ENCODE results near the gene GLIPR2.
A peak's percentile ranks its signal among the peaks of the same experiment; 100 is the strongest.
"Not testable (repeated sequence)": the region's sequence is repeated elsewhere in the genome, so short reads cannot be mapped to it uniquely, and the experiment has no call there.

GLIPR2 gene

GRCh38 chr9:36163049-36163785 is 26.7 kb downstream of the GLIPR2 start:
- FAIRE-seq = peak; percentile 44

DNA sequence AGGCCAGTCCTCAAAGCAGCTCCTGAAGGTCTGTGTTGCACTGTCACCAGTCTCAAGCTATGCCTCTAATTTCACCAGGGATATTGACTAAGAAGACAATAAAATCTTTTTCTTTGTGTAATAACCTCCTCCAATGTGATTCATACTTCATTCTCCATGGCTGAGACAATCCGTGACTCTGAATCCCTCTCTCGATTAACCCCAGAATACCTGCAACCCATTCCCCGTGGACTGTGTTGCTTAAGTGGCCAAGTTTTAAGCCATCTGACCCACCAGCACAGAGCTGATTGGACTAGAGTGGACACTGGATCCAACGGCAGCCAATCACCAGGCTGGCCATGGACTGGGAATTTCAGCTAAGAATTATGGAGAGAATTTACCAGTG is 27.2 kb downstream of the GLIPR2 start:
- DNase-seq (ENCODE audit: low spot score) (peak; percentile 49), FAIRE-seq (no peak)

More at GRCh38 chr9:36163049-36163785, 26.7 kb downstream of the GLIPR2 start:
- DNase-seq (ENCODE audit: low spot score) = peak; percentile 92

DNA sequence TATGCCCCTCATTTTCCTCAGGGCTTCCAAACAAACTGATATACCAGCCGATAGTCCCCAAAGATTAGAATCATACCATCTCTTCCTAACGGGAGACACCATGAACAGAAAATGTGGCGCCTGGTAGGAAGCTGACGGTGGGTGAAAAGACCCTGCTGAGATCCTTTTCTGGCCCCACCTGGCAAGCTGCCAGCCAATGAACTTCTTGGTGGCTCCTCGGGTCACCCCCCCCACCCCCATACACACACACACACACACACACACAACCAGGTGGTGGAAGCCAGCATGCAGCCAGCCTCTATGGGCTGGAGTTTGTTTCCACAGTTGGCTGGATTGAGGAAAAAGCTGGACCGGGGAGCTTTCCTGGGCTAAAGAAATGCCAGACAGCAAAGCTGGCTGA is 27.8 kb downstream of the GLIPR2 start:
- DNase-seq (ENCODE audit: low spot score) = no peak
- no peak for FAIRE-seq

- FAIRE-seq = peak; percentile 42
Measured at GRCh38 chr9:36164989-36165388, 28.5 kb downstream of the GLIPR2 start.

DNA sequence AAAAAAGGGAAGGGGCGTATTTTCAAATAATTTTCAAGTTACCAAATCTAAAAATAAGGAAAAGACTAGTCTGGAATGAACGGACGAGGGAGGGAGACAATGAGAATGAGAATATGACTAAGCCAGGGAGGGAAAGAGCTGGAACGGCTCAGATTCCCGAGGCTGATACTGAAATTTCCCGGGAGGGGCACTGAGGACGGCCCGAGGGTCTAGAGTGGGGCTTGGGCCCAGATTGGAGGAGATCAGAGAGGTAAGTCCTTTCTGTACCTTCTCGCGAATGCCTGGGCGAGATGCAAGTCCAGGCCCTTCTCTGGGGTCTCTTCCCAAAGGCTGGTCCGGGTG is 29.3 kb downstream of the GLIPR2 start:
- FAIRE-seq (no peak), DNase-seq (ENCODE audit: low spot score) (no peak)

More at GRCh38 chr9:36164989-36165388, 28.5 kb downstream of the GLIPR2 start:
- no peak for DNase-seq (ENCODE audit: low spot score)

GRCh38 chr9:36166168-36166927 is 29.8 kb downstream of the GLIPR2 start:
- FAIRE-seq (peak; percentile 93), DNase-seq (ENCODE audit: low spot score) (peak; percentile 93)

GRCh38 chr9:36169166-36169565 is 32.6 kb downstream of the GLIPR2 start, which contains the start of gene CCIN:
CCIN (plus strand) TSS chr9:36169388; CDS start chr9:36169503, 115 bp downstream.
- DNase-seq (ENCODE audit: low spot score) (no peak), FAIRE-seq (no peak)

DNA sequence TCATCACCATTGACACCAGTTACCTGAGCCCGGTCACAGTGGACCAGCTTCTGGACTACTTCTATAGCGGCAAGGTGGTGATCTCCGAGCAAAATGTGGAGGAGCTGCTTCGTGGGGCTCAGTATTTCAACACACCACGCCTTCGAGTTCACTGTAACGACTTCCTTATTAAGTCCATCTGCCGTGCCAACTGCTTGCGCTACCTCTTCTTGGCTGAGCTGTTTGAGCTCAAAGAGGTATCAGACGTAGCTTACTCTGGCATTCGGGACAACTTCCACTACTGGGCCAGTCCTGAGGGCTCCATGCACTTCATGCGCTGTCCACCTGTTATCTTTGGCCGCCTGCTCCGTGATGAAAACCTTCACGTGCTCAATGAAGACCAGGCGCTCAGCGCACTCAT is 33.2 kb downstream of the GLIPR2 start:
- no peak for DNase-seq (ENCODE audit: low spot score)
- FAIRE-seq = no peak

- no peak for FAIRE-seq
- DNase-seq (ENCODE audit: low spot score) = no peak
Measured at GRCh38 chr9:36170531-36170930, 34.0 kb downstream of the GLIPR2 start.

DNA sequence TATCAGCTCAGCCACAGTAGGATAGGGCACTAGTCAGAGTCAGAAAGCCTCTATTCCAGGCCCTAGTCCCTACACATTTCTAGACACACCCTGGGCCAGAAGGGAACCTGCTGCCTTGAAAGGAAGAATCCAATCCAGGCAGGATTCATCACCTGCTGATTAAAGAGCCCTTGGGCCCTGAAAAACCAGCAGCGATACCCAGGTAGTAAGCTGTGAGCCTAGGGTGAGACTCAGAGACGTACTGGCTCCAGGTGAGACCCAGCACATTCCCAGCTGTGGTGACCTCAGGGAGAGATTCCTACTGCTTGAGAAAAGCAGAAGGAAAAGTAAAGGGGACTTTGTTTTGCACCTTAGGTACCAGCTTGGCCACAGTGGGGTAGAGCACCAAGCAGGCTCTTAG is 37.3 kb downstream of the GLIPR2 start:
- DNase-seq (ENCODE audit: low spot score) (no peak), FAIRE-seq (no peak)

GRCh38 chr9:36174271-36174670 is 37.7 kb downstream of the GLIPR2 start:
- peak; percentile 65 for FAIRE-seq

GRCh38 chr9:36174731-36175130 is 38.2 kb downstream of the GLIPR2 start:
- DNase-seq (ENCODE audit: low spot score) (no peak), FAIRE-seq (no peak)

More at GRCh38 chr9:36174271-36174670, 37.7 kb downstream of the GLIPR2 start:
- DNase-seq (ENCODE audit: low spot score) = no peak

DNA sequence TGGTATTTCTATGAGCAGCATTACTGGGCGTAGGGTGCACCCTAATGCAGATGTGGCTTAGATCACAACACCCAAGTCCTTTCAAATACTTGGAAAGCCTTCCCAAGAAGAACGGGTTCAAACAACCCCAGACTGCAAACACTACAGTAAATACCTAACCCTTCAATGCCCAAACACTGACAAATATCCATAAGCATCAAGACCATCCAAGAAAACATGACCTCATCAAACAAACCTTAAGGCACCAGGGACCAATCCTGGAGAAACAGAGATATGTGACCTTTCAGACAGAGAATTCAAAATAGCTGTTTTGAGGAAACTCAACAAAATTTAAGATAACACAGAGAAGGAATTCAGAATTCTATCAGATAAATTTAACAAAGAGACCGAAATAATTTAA is 38.7 kb downstream of the GLIPR2 start:
- not testable (repeated sequence) for DNase-seq (ENCODE audit: low spot score); FAIRE-seq

GRCh38 chr9:36176496-36176895 is 40.0 kb downstream of the GLIPR2 start:
- FAIRE-seq; DNase-seq (ENCODE audit: low spot score): not testable (repeated sequence)

GRCh38 chr9:36177571-36177970 is 41.0 kb downstream of the GLIPR2 start:
- no peak for DNase-seq (ENCODE audit: low spot score)
- FAIRE-seq = no peak

DNA sequence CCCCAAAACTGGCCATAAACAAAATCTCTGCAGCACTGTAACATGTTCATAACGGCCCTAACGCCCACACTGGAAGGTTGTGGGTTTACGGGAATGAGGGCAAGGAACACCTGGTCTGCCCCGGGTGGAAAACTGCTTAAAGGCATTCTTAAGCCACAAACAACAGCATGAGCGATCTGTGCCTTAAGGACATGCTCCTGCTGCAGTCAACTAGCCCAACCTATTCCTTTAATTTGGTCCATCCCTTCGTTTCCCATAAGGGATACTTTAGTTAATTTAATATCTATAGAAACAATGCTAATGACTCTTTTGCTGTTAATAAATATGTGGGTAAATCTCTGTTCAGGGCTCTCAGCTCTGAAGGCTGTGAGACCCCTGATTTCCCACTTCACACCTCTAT is 43.7 kb downstream of the GLIPR2 start:
- FAIRE-seq = not testable (repeated sequence)

DNA sequence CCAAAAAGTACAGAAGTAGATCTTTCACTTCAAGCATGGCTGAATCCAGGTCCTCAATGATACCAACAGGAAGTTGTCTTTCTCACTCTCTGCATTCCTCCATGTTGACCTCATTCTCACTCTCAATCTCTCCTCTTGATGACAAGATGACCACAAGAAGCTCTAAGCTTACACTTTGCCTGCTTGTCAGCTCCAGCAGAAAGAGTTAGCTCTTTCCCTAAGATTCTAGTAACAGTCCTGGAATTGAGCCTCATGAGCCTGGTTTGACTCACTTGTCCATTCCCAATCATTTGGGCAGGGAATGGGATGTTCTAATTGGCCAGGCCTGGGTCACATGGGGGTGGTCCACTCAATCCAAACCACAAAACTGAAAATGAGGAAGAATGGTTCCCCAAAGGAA is 50.9 kb downstream of the GLIPR2 start:
- no peak for FAIRE-seq
- no peak for DNase-seq (ENCODE audit: low spot score)

More for the DNA sequence above, 43.7 kb downstream of the GLIPR2 start:
- DNase-seq (ENCODE audit: low spot score) = not testable (repeated sequence)

DNA sequence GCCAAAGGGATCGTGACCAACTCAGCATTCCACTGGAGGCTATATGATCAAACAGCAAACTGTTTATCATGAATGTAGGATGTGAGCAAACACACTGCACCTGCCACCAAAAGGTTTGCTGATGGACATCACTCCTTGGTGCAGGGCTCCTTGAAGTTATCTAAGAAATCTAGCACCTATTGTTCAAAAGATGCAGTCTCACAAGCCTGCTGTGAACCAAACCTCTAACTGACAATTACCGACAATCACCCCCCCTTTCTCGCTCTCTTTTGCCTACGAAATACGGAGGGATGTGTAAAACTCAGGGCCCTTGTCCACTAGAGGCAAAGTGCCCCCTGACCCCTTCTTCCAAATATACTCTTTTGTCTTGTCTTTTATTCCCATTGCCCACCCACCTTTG is 51.7 kb downstream of the GLIPR2 start:
- FAIRE-seq = no peak

DNA sequence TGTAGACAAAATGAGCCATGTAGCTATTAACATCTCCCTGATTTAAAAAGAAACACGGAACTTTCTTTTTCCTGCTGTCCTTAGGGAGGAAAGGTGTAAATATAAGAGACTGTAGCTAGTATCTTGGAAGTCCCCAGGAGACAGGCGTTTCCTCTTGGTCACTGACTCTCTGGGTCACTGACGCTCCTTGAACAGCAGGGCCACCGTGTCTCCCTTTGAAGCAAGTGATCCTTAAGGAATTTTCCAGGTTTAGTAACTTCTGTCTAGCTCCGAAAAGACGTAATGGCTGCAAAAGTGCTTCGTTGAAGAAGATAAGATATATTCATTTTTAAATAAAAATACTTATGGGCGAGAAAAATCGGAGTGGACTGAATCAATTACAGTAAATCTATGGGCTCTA is 53.4 kb downstream of the GLIPR2 start:
- FAIRE-seq (no peak), DNase-seq (ENCODE audit: low spot score) (no peak)

More for the DNA sequence above, 51.7 kb downstream of the GLIPR2 start:
- no peak for DNase-seq (ENCODE audit: low spot score)

- DNase-seq (ENCODE audit: low spot score) = peak; percentile 99
- peak; percentile 92 for FAIRE-seq
Measured at GRCh38 chr9:36190388-36191289, 54.1 kb downstream of the GLIPR2 start, which contains the start of gene CLTA. CLTA (plus strand) TSS chr9:36190921; CDS start chr9:36191057, 136 bp downstream.

DNA sequence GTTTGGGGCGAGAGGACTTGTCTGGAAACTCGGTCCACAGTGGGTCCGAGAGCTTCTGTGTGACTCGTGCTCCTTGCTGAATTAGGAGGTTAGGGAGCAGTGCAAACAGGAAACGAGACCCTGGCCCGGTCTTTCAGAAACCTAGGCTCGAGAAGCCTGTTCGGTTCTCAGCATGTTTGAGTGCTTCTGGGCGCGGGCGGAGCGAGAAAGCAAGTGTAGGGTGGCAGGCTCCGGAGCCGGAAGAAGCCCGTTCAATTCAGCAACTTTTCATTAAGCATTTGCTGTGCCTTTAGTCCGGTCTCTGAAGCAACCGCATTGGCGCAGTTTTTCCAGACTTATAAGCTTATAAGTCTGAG is 54.7 kb downstream of the GLIPR2 start:
- FAIRE-seq = no peak
- DNase-seq (ENCODE audit: low spot score) = peak; percentile 22

All from urothelium cell line (cell line).